ENCODE measurements around the gene CHAF1B. TPM values are rescaled to one million over a fixed set of nuclear protein-coding genes. Genes with fewer than 3 reads are reported as not detected.

CHAF1B gene
- total RNA-seq: 1 to 10 TPM in 3 of 4 donors, under 1 TPM in 1; 0.98 to 1.5 (median 1.1) TPM

GRCh38 chr21:36385233-36386030, at the start of gene CHAF1B:
Gene CHAF1B, plus strand, starts transcription at chr21:36385392. Its CDS starts 745 bp downstream, at chr21:36386137.
- TF ChIP-seq CTCF (IDR thresholded peaks at IDR 0.05; ENCODE audit: low read depth): no peak

- TF ChIP-seq CTCF (IDR thresholded peaks at IDR 0.05; ENCODE audit: low read depth): no peak
Observed at GRCh38 chr21:36337099-36337509, 48.1 kb upstream of the CHAF1B start.

- no peak for TF ChIP-seq CTCF (IDR thresholded peaks at IDR 0.05; ENCODE audit: low read depth)
Observed at GRCh38 chr21:36338975-36339374, 46.2 kb upstream of the CHAF1B start.

- no peak for TF ChIP-seq CTCF (IDR thresholded peaks at IDR 0.05; ENCODE audit: low read depth)
Observed at GRCh38 chr21:36344931-36345330, 40.3 kb upstream of the CHAF1B start.

- no peak for TF ChIP-seq CTCF (IDR thresholded peaks at IDR 0.05; ENCODE audit: low read depth)
Observed at GRCh38 chr21:36347278-36347961, 37.8 kb upstream of the CHAF1B start.

- no peak for TF ChIP-seq CTCF (IDR thresholded peaks at IDR 0.05; ENCODE audit: low read depth)
Observed at GRCh38 chr21:36347962-36348328, 37.2 kb upstream of the CHAF1B start.

GRCh38 chr21:36349315-36349714, 35.9 kb upstream of the CHAF1B start:
- no peak for TF ChIP-seq CTCF (IDR thresholded peaks at IDR 0.05; ENCODE audit: low read depth)
